Activated CD4-positive, alpha-beta memory T cell treated with anti-CD3 and anti-CD28 coated beads for 36 hours (primary cell): ENCODE results near the gene SF1. TPM values are rescaled to one million over a fixed set of nuclear protein-coding genes. Genes with fewer than 3 reads are reported as not detected.

Source experiments
- CTCF ChIA-PET: fragments of 350-600 bp; sonication (Branson Sonifier 250); formaldehyde crosslinking; loops from one replicate; lab custom pipeline; 2021; ENCODE audit warnings: antibody characterized with exemption, inconsistent platforms; lab: Charles Lee
- POLR2A ChIA-PET: fragments of 350-600 bp; sonication (Branson Sonifier 250); formaldehyde crosslinking; loops from one replicate; lab custom pipeline; 2021; ENCODE audit warnings: antibody characterized with exemption; lab: Charles Lee
- DNase-seq: peaks from one replicate; pipeline ENCODE4 v3.0.0-alpha.2; 2020
- H3K27ac Mint-ChIP-seq: one replicate; pipeline ENCODE4 v1.8.0; 2021; ENCODE audit warnings: mixed read lengths
- H3K27me3 Mint-ChIP-seq: one replicate; pipeline ENCODE4 v1.8.0; 2021; ENCODE audit warnings: mixed read lengths
- H3K36me3 Mint-ChIP-seq: one replicate; pipeline ENCODE4 v1.8.0; 2021; ENCODE audit warnings: mixed read lengths
- H3K4me1 Mint-ChIP-seq: one replicate; pipeline ENCODE4 v1.8.0; 2021; ENCODE audit warnings: low read depth, mixed read lengths
- H3K4me3 Mint-ChIP-seq: one replicate; pipeline ENCODE4 v1.8.0; 2021; ENCODE audit warnings: mild to moderate bottlenecking, mixed read lengths
- H3K9me3 Mint-ChIP-seq: one replicate; pipeline ENCODE4 v1.8.0; 2021; ENCODE audit warnings: mixed read lengths
- intact Hi-C: fragments of 100-400 bp; cut with micrococcal nuclease; formaldehyde crosslinking; loops from one replicate; pipeline ENCODE4 v1.15.1; 2023
- total RNA-seq, 2 experiments: library from RNA; stranded (reverse); gene quantifications; one replicate each; pipeline ENCODE4 v1.2.3, GENCODE V29; 2021

SF1 gene
- total RNA-seq, 2 experiments from 2014 or later = 323 to 328 TPM

GRCh38 chr11:64799623-64800302 is 21.4 kb upstream of the SF1 start:
- no peaks in the 10 kb centered on the region for H3K27me3 Mint-ChIP-seq
- H3K27ac Mint-ChIP-seq = peak overlapping the region; percentile 25
- peaks cover 17% of the 10 kb centered on the region for H3K36me3 Mint-ChIP-seq
- no peaks in the 10 kb centered on the region for H3K9me3 Mint-ChIP-seq
- intact Hi-C loops = no loop called here
- H3K4me1 Mint-ChIP-seq = peaks cover 25% of the 10 kb centered on the region
- H3K4me3 Mint-ChIP-seq = no peak overlapping the region
- POLR2A ChIA-PET = no interaction called here
- CTCF ChIA-PET = interaction anchor here (0.9 to 1.4 kb wide), 2 partner anchors 12 to 45 kb away, joined by 3 read pairs; partner anchors contain the start of gene CDC42BPG
- no peak for DNase-seq

GRCh38 chr11:64799256-64799622 is 20.9 kb upstream of the SF1 start:
- POLR2A ChIA-PET = no interaction called here

DNA sequence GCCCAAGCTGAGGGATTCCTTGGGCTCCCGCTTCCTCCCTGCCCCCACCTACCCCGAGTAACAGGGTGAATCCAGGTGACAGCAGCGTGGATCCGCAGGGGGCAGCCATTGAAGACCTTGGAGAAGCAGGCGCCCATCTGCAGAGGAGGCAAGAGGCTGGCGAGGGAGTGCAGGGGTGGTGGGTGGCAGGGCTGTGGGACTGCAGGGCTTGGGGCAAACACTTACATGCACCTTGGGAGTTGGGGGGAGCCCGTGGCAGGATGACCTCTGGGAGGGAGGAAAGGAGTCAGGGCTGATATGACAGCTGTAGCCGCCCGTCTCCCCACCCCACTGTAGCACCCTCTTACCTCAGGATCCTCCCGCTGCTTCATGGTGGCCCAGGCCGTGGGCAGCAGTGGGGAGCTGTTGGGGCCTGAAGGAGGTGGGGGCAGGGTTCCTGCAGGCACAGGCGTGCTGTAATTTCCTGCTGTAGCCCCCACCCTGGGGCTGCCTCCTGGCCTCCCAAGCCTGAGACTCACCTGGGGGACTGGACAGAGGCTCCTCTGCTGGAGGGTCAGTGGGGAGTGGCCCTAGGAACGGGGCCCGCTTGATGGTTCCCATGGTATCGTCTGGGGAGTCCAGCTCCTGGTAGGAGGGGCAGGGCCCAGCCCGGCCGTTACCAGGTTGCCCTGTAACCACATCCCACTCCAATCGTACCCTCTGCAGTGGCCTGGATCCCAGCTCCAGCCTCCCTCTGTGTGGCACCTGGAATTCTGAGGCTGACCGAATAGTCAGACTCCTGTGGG is 18.6 kb upstream of the SF1 start:
- no peak for DNase-seq
- Mint-ChIP-seq H3K4me1 (peaks cover 18% of the 10 kb centered on the region), H3K9me3 (no peaks in the 10 kb centered on the region), H3K27me3 (no peaks in the 10 kb centered on the region), H3K36me3 (peaks cover 17% of the 10 kb centered on the region), H3K27ac (no peak overlapping the region), H3K4me3 (no peak overlapping the region)
- intact Hi-C loops = no loop called here
- CTCF ChIA-PET = interaction anchor here (0.5 to 1.3 kb wide), 2 partner anchors 9 to 15 kb away, joined by 3 read pairs; no protein-coding TSS in a partner anchor
- POLR2A ChIA-PET = interaction anchor here (1.3 kb wide), 1 partner anchor 18 kb away, joined by 3 read pairs; no protein-coding TSS in a partner anchor

More at GRCh38 chr11:64799256-64799622, 20.9 kb upstream of the SF1 start:
- H3K9me3 Mint-ChIP-seq = no peaks in the 10 kb centered on the region
- H3K36me3 Mint-ChIP-seq = peaks cover 17% of the 10 kb centered on the region
- no peaks in the 10 kb centered on the region for H3K27me3 Mint-ChIP-seq
- H3K4me3 Mint-ChIP-seq = no peak overlapping the region
- intact Hi-C loops = no loop called here
- no peak overlapping the region for H3K27ac Mint-ChIP-seq
- DNase-seq = no peak
- CTCF ChIA-PET = interaction anchor here (0.9 to 1.4 kb wide), 2 partner anchors 11 to 45 kb away, joined by 3 read pairs; partner anchors contain the start of gene CDC42BPG
- H3K4me1 Mint-ChIP-seq = peaks cover 27% of the 10 kb centered on the region

- no peaks in the 10 kb centered on the region for H3K9me3 Mint-ChIP-seq
- intact Hi-C loops = no loop called here
- H3K27me3 Mint-ChIP-seq = no peaks in the 10 kb centered on the region
- ChIA-PET CTCF (no interaction called here), POLR2A (interaction anchor here (1.3 kb wide), 1 partner anchor 17 kb away, joined by 3 read pairs; no protein-coding TSS in a partner anchor)
- no peak for DNase-seq
- peaks cover 16% of the 10 kb centered on the region for H3K4me1 Mint-ChIP-seq
- peaks cover 17% of the 10 kb centered on the region for H3K36me3 Mint-ChIP-seq
- H3K27ac Mint-ChIP-seq = no peak overlapping the region
- no peak overlapping the region for H3K4me3 Mint-ChIP-seq
Observed at GRCh38 chr11:64796047-64796756, 17.9 kb upstream of the SF1 start.

DNA sequence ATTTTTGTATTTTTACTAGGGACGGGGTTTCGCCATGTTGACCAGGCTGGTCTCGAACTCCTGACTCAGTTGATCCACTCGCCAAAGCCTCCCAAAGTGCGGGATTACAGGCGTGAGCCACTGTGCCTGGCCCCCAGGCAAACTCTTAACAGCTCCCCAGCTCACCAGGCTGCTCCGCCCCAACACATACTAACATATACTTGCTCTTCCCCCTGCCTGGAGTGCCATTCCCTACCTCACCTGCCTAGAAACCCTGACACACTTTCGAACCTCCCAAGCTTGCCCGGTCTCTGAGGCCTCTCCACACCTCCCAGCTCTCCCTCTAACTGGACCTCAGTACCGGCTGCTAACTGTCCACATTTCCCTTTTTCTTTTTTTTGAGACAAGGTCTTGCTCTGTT is 16.2 kb upstream of the SF1 start:
- no peak for DNase-seq
- H3K27ac Mint-ChIP-seq = no peak overlapping the region
- CTCF ChIA-PET = no interaction called here

DNA sequence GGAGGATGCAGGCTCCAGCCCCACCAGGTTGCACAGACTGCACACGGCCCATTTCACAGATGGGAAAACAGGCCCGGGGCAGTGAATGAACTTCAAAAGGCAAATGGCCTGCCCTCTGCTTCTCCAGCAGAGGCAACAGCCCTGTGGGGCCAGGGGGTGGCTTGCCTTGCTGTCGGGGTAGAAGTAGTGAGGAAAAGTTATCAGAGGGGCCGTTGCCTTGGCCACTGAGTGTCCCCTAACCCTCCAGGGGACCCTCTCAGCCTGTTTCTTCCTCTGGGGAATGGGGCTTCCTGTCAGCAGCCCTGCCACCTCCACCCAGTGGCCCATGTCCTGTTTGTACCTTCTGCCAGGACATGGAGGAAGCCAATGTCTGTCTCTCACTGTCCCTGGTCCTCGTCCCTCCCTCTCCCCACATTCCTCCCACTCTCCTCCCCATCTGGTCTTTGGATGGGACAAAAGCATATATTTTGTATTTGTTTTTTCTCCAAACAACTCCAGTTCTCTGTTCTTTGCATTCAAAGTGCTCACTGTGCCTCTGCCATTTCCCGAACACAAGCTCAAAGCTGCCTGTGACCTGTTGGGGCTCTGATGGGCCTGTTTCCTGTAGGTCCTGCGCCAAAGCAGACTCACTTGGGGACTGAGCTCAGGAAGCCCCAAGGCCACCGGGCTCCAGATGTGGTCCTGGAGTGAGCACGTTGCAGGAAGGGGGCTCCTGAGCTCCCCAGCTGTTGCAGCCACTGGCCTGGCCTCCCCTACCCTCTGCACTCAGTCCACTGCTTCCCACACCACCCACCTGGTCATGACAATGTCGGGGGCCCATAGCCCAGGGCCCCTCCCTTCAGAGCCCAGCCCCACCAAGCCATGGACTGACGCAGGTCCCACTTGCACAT is 15.2 kb upstream of the SF1 start:
- Mint-ChIP-seq H3K27ac (peak overlapping the region; percentile 40), H3K4me1 (peaks cover 7% of the 10 kb centered on the region), H3K36me3 (peaks cover 14% of the 10 kb centered on the region), H3K4me3 (no peak overlapping the region), H3K9me3 (no peaks in the 10 kb centered on the region), H3K27me3 (no peaks in the 10 kb centered on the region)
- no peak for DNase-seq
- intact Hi-C loops = no loop called here
- ChIA-PET CTCF (no interaction called here), POLR2A (interaction anchor here (1.4 kb wide), 1 partner anchor 16 kb away, joined by 3 read pairs; no protein-coding TSS in a partner anchor)

More for the DNA sequence above, 16.2 kb upstream of the SF1 start:
- H3K9me3 Mint-ChIP-seq = no peaks in the 10 kb centered on the region
- POLR2A ChIA-PET = interaction anchor here (1.4 kb wide), 1 partner anchor 17 kb away, joined by 3 read pairs; no protein-coding TSS in a partner anchor
- H3K36me3 Mint-ChIP-seq = peaks cover 16% of the 10 kb centered on the region
- intact Hi-C loops = no loop called here
- H3K27me3 Mint-ChIP-seq = no peaks in the 10 kb centered on the region
- H3K4me3 Mint-ChIP-seq = no peak overlapping the region
- H3K4me1 Mint-ChIP-seq = peaks cover 11% of the 10 kb centered on the region

GRCh38 chr11:64792482-64792881 is 14.1 kb upstream of the SF1 start:
- H3K4me1 Mint-ChIP-seq = peaks cover 10% of the 10 kb centered on the region
- DNase-seq = no peak
- no peak overlapping the region for H3K4me3 Mint-ChIP-seq
- intact Hi-C loops = no loop called here
- H3K27me3 Mint-ChIP-seq = no peaks in the 10 kb centered on the region
- CTCF ChIA-PET = interaction anchor here (1.3 kb wide), 1 partner anchor 25 kb away, joined by 3 read pairs; no protein-coding TSS in a partner anchor
- H3K27ac Mint-ChIP-seq = no peak overlapping the region
- no peaks in the 10 kb centered on the region for H3K9me3 Mint-ChIP-seq
- POLR2A ChIA-PET = no interaction called here
- peaks cover 17% of the 10 kb centered on the region for H3K36me3 Mint-ChIP-seq

DNA sequence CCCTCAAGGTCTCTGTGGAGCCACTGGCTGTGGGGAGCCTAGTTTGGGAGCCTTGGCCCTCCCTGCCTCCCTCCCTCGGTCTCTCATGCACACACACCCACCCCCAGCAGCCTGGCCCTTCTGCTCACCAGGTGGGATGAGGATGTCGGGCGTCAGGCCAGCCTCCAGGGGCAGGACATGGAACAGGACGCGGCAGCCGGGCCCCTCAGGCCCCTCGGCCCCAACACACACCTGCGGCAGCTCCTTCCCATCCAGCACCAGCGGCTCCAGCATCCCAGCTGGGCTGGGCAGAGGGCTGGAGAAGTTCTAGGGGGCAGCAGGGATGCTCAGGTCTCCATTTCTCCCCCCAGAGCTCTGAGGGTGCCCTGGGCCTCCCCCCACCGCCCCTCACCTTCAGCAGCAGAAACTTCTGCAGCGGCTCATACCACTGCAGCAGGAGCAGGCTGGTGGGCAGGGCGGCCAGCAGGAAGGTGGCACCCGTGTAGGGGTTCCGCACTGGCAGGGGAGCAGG is 13.5 kb upstream of the SF1 start:
- intact Hi-C loops = no loop called here
- H3K36me3 Mint-ChIP-seq = peaks cover 17% of the 10 kb centered on the region
- POLR2A ChIA-PET = interaction anchor here (0.6 kb wide), 1 partner anchor 44 kb away, joined by 3 read pairs; no protein-coding TSS in a partner anchor
- CTCF ChIA-PET = interaction anchor here (1.3 kb wide), 1 partner anchor 24 kb away, joined by 3 read pairs; no protein-coding TSS in a partner anchor
- H3K4me3 Mint-ChIP-seq = no peak overlapping the region
- no peaks in the 10 kb centered on the region for H3K27me3 Mint-ChIP-seq
- H3K4me1 Mint-ChIP-seq = peaks cover 10% of the 10 kb centered on the region
- H3K9me3 Mint-ChIP-seq = no peaks in the 10 kb centered on the region
- H3K27ac Mint-ChIP-seq = no peak overlapping the region
- no peak for DNase-seq

GRCh38 chr11:64790205-64791095 is 12.1 kb upstream of the SF1 start:
- H3K4me1 Mint-ChIP-seq = peaks cover 8% of the 10 kb centered on the region
- CTCF ChIA-PET = no interaction called here
- peaks cover 9% of the 10 kb centered on the region for H3K36me3 Mint-ChIP-seq
- POLR2A ChIA-PET = no interaction called here
- H3K4me3 Mint-ChIP-seq = no peak overlapping the region
- intact Hi-C loops = no loop called here
- no peak overlapping the region for H3K27ac Mint-ChIP-seq
- H3K9me3 Mint-ChIP-seq = no peaks in the 10 kb centered on the region
- DNase-seq = no peak
- no peaks in the 10 kb centered on the region for H3K27me3 Mint-ChIP-seq
